Erythroblast (primary cell): ENCODE measurements around the gene CTSF.

Source experiments
- GATA1 ChIP-seq: IDR thresholded peaks from 2 replicates; pipeline ENCODE4 v1.6.1; 2011; ENCODE audit warnings: low read depth, mild to moderate bottlenecking, control low read depth, low read length, moderate library complexity
- POLR2A ChIP-seq: IDR thresholded peaks from 2 replicates; pipeline ENCODE4 v1.6.1; 2011; ENCODE audit warnings: mild to moderate bottlenecking, low read length

DNA sequence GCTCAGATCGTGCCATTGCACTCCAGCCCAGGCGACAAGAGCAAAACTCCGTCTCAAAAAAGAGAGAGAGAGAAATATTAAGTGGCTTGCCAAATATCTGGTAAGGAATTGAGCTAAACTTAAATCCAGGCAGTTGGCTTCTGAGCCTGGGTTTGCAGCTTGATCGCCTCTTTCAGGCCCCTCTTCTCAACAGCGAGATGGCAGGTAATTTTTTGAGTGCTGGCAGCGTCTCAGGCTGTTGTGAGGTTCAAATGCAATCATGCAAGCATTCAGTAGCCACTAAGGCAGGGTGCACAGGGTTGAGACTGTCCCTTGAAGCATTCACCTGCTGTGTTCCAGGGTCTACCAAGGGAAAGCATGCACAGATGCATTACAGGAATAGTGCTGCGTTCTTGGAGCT, 670 bp upstream of the CTSF start:
- TF ChIP-seq POLR2A (no peak), GATA1 (no peak)
